OCI-LY7 (cell line): ENCODE measurements around the gene TNRC6C. TPM values are rescaled to one million over a fixed set of nuclear protein-coding genes. Genes with fewer than 3 reads are reported as not detected.

ENCODE experiments used
- BruUV-seq: library from RNA; stranded (reverse); fragments of 400-500 nt; replicated peaks from 2 replicates; lab custom pipeline; 2021; lab: Mats Ljungman, UMichigan
- CTCF ChIA-PET: fragments of 300-600 bp; sonication (Branson Sonifier 250); formaldehyde crosslinking; loops from one replicate; lab custom pipeline; 2022; ENCODE audit warnings: antibody characterized with exemption; ENCODE audit not compliant: unreplicated experiment; lab: Charles Lee
- POLR2A ChIA-PET: fragments of 300-600 bp; sonication (Branson Sonifier 250); formaldehyde crosslinking; loops from one replicate; lab custom pipeline; 2022; ENCODE audit warnings: antibody characterized with exemption; lab: Charles Lee
- DNase-seq: peaks from one replicate; pipeline ENCODE4 v3.0.0-alpha.2; 2015; ENCODE audit warnings: low spot score
- H2AFZ ChIP-seq: fragments of 200-600 bp; sonication (generic), shearing (Covaris generic); 2 replicates; pipeline ENCODE4 v1.6.1; 2014; ENCODE audit warnings: mild to moderate bottlenecking, antibody characterized with exemption, low read length, moderate library complexity
- H3K27ac ChIP-seq: fragments of 200-600 bp; sonication (generic); 2 replicates; pipeline ENCODE4 v1.5.1; 2014; ENCODE audit warnings: mixed run types, low read depth, mild to moderate bottlenecking, moderate library complexity, low read length, inconsistent platforms; ENCODE audit not compliant: poor library complexity, severe bottlenecking
- H3K36me3 ChIP-seq: fragments of 200-600 bp; sonication (generic); 2 replicates; pipeline ENCODE4 v1.6.1; 2014; ENCODE audit warnings: mild to moderate bottlenecking, antibody characterized with exemption, low read length, moderate library complexity, mixed read lengths; ENCODE audit not compliant: insufficient read depth
- H3K4me1 ChIP-seq: fragments of 200-600 bp; sonication (generic); 2 replicates; pipeline ENCODE4 v1.5.1; 2014; ENCODE audit warnings: mild to moderate bottlenecking, low read length; ENCODE audit not compliant: insufficient read depth, poor library complexity, severe bottlenecking
- H3K4me2 ChIP-seq: fragments of 200-600 bp; sonication (generic); 2 replicates; pipeline ENCODE4 v1.6.1; 2014; ENCODE audit warnings: mild to moderate bottlenecking, low read length
- H3K4me3 ChIP-seq: fragments of 200-600 bp; sonication (generic); 2 replicates; pipeline ENCODE4 v1.5.1; 2014; ENCODE audit warnings: mild to moderate bottlenecking, low read depth, low read length; ENCODE audit not compliant: poor library complexity, severe bottlenecking
- H3K79me2 ChIP-seq: fragments of 200-600 bp; sonication (generic); 2 replicates; pipeline ENCODE4 v1.6.1; 2016; ENCODE audit warnings: low read depth, mild to moderate bottlenecking, low read length, moderate library complexity, mixed read lengths; ENCODE audit not compliant: insufficient read depth
- H3K9me2 ChIP-seq: fragments of 200-600 bp; sonication (generic); 2 replicates; pipeline ENCODE4 v1.6.1; 2016; ENCODE audit warnings: mild to moderate bottlenecking, low read length, mixed read lengths; ENCODE audit not compliant: insufficient read depth
- H3K9me3 ChIP-seq: fragments of 200-600 bp; sonication (generic); 2 replicates; pipeline ENCODE4 v1.6.1; 2014; ENCODE audit warnings: mild to moderate bottlenecking, mixed run types, low read length, mixed read lengths
- H4K20me1 ChIP-seq: fragments of 200-600 bp; sonication (generic); 2 replicates; pipeline ENCODE4 v1.6.1; 2014; ENCODE audit warnings: mild to moderate bottlenecking, antibody characterized with exemption, low read length, moderate library complexity, mixed read lengths; ENCODE audit not compliant: insufficient read depth
- CTCF ChIP-seq: fragments of 200-600 bp; sonication (generic); conservative IDR thresholded peaks from 2 replicates; pipeline ENCODE4 v1.5.1; 2014; ENCODE audit warnings: mild to moderate bottlenecking, antibody characterized with exemption, low read length, moderate library complexity, mixed read lengths
- EZH2phosphoT487 ChIP-seq: fragments of 200-600 bp; sonication (generic); IDR thresholded peaks from 2 replicates; pipeline ENCODE4 v1.6.1; 2018; ENCODE audit warnings: low read depth, borderline replicate concordance, mild to moderate bottlenecking, mixed run types, antibody characterized with exemption, low read length, moderate library complexity, mixed read lengths
- intact Hi-C: fragments of 100-400 bp; cut with micrococcal nuclease; formaldehyde crosslinking; loops from one replicate; pipeline ENCODE4 v1.10.0; 2022; ENCODE audit not compliant: unreplicated experiment
- total RNA-seq, 2 experiments: library from RNA; depleted of rRNA in 1 of 2; stranded (reverse); fragments of >200 nt in 1 of 2; shearing (Covaris generic) in 1 of 2; gene quantifications; 2 replicates each; pipeline ENCODE4 v1.2.3, GENCODE V29; 2014 to 2022

Gene TNRC6C
- total RNA-seq, 2 experiments from 2014 or later: 8.5 to 25.2 TPM

- Histone ChIP-seq H4K20me1 (no peaks in the 10 kb centered on the region), H3K36me3 (peaks cover 49% of the 10 kb centered on the region), H3K9me2 (no peaks in the 10 kb centered on the region), H2AFZ (no peak overlapping the region), H3K27ac (no peak overlapping the region), H3K79me2 (no peaks in the 10 kb centered on the region), H3K4me1 (peaks cover 10% of the 10 kb centered on the region), H3K4me2 (no peak overlapping the region), H3K4me3 (no peak overlapping the region), H3K9me3 (no peaks in the 10 kb centered on the region)
- ChIA-PET POLR2A (interaction anchor here (0.7 kb wide), 2 partner anchors 200 to 221 kb away, joined by 3 read pairs; no protein-coding TSS in a partner anchor), CTCF (interaction anchor here (0.7 kb wide), 1 partner anchor 18 kb away, joined by 4 read pairs; no protein-coding TSS in a partner anchor)
- no TSS peak for BruUV-seq
- TF ChIP-seq EZH2phosphoT487 (no peak), CTCF (no peak)
- no peak for DNase-seq
- intact Hi-C loops: no loop called here
These were observed 157.9 kb downstream of the TNRC6C start for GRCh38 chr17:78116411-78116810.

GRCh38 chr17:78117027-78117981 is 158.8 kb downstream of the TNRC6C start:
- peaks cover 48% of the 10 kb centered on the region for H3K36me3 ChIP-seq
- no peak overlapping the region for H3K27ac ChIP-seq
- DNase-seq: peak; percentile 54
- peaks cover 18% of the 10 kb centered on the region for H3K4me1 ChIP-seq
- H3K9me3 ChIP-seq: no peaks in the 10 kb centered on the region
- BruUV-seq: no TSS peak
- H2AFZ ChIP-seq: no peak overlapping the region
- H3K9me2 ChIP-seq: no peaks in the 10 kb centered on the region
- H3K4me2 ChIP-seq: no peak overlapping the region; the same call in 1 of the 2 replicates
- POLR2A ChIA-PET: interaction anchor here (0.7 kb wide), 1 partner anchor 220 kb away, joined by 3 read pairs; no protein-coding TSS in a partner anchor
- CTCF ChIA-PET: no interaction called here
- no peak overlapping the region for H3K4me3 ChIP-seq
- no peaks in the 10 kb centered on the region for H4K20me1 ChIP-seq
- TF ChIP-seq EZH2phosphoT487: no peak
- peak; percentile 82 for TF ChIP-seq CTCF
- no peaks in the 10 kb centered on the region for H3K79me2 ChIP-seq
- intact Hi-C loops: loop anchor here (1.0 kb wide), 1 partner anchor 17 kb away; no protein-coding TSS in a partner anchor

DNA sequence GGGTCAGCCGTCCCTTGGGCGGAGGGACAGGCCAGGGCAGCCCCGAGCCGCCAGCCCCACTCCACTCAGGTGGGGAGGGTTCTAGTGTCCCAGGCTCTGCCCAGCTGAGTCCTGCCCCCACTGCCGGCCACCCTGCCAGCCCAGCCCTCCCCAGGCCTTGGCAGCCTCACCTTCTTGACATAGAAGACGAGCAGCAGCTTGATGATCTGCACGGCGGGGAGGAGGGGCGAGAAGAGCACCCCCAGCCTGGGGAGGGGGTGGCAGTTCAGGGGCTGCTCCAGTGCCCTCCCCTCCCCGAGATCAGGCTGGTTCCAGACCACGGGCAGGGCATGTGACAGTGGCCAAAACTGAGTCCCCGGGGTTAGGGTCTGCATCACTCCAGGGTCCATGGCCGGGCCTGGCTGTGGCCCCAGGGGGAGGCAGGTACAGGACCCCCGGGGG is 160.3 kb downstream of the TNRC6C start:
- TF ChIP-seq EZH2phosphoT487: no peak
- no peak for TF ChIP-seq CTCF
- H4K20me1 ChIP-seq: no peaks in the 10 kb centered on the region
- BruUV-seq: no TSS peak
- H3K36me3 ChIP-seq: peaks cover 55% of the 10 kb centered on the region
- CTCF ChIA-PET: no interaction called here
- POLR2A ChIA-PET: no interaction called here
- H3K9me2 ChIP-seq: no peaks in the 10 kb centered on the region
- no peak overlapping the region for H3K27ac ChIP-seq
- H3K4me2 ChIP-seq: no peak overlapping the region
- DNase-seq: no peak
- H3K4me3 ChIP-seq: no peak overlapping the region
- no peaks in the 10 kb centered on the region for H3K9me3 ChIP-seq
- no peak overlapping the region for H2AFZ ChIP-seq
- intact Hi-C loops: no loop called here
- peaks cover 21% of the 10 kb centered on the region for H3K4me1 ChIP-seq
- H3K79me2 ChIP-seq: no peaks in the 10 kb centered on the region
